Activated B cell treated with CpG ODN at 0.5 μM for 24 hours (primary cell): ENCODE results near the gene HSP90AB1. TPM values are rescaled to one million over a fixed set of nuclear protein-coding genes. Genes with fewer than 3 reads are reported as not detected.

Experiments used
- ATAC-seq: fragments of 200-7000 bp; cut with Tn5 transposase; one replicate; pipeline ENCODE4 v1.10.0; 2021; ENCODE audit warnings: low read depth, mild to moderate bottlenecking, moderate library complexity
- CTCF ChIA-PET: fragments of 350-600 bp; sonication (Branson Sonifier 250); formaldehyde crosslinking; loops from one replicate; lab custom pipeline; 2021; ENCODE audit warnings: antibody characterized with exemption; lab: Charles Lee
- POLR2A ChIA-PET: fragments of 350-600 bp; sonication (Branson Sonifier 250); formaldehyde crosslinking; loops from one replicate; lab custom pipeline; 2021; ENCODE audit warnings: antibody characterized with exemption; lab: Charles Lee
- DNase-seq: peaks from one replicate; pipeline ENCODE4 v3.0.0; 2022
- H3K27ac Mint-ChIP-seq: one replicate; pipeline ENCODE4 v1.8.0; 2020; ENCODE audit warnings: mixed read lengths
- H3K27me3 Mint-ChIP-seq: one replicate; pipeline ENCODE4 v1.8.0; 2021; ENCODE audit warnings: mixed read lengths
- H3K36me3 Mint-ChIP-seq: one replicate; pipeline ENCODE4 v1.8.0; 2021; ENCODE audit warnings: low read depth, mixed read lengths
- H3K4me1 Mint-ChIP-seq: one replicate; pipeline ENCODE4 v1.8.0; 2021; ENCODE audit warnings: mixed read lengths
- H3K4me3 Mint-ChIP-seq: one replicate; pipeline ENCODE4 v1.8.0; 2020; ENCODE audit warnings: mild to moderate bottlenecking, mixed read lengths
- H3K9me3 Mint-ChIP-seq: one replicate; pipeline ENCODE4 v1.8.0; 2020; ENCODE audit warnings: mixed read lengths
- CTCF ChIP-seq: fragments of 200-600 bp; IDR thresholded peaks from one replicate; pipeline ENCODE4 v1.8.0; 2022; ENCODE audit warnings: antibody characterized with exemption, mild to moderate bottlenecking
- intact Hi-C: fragments of 100-400 bp; cut with micrococcal nuclease; formaldehyde crosslinking; loops from one replicate; pipeline ENCODE4 v1.15.1; 2024
- total RNA-seq: library from RNA; stranded (reverse); gene quantifications from 2 replicates; pipeline ENCODE4 v1.2.3, GENCODE V29; 2022

Gene HSP90AB1
- total RNA-seq, 1 donor from 2014 or later: 1,222 TPM

GRCh38 chr6:44232676-44233566, 14.0 kb upstream of the HSP90AB1 start:
- H3K27me3 Mint-ChIP-seq: no peaks in the 10 kb centered on the region
- H3K9me3 Mint-ChIP-seq: no peaks in the 10 kb centered on the region
- H3K36me3 Mint-ChIP-seq: peaks cover 2% of the 10 kb centered on the region
- ChIA-PET POLR2A (interaction anchor here (0.6 kb wide), 2 partner anchors 709 to 1233 kb away, joined by 5 to 13 read pairs; no protein-coding TSS in a partner anchor), CTCF (interaction anchor here (1.1 to 1.5 kb wide), 2 partner anchors 13 to 64 kb away, joined by 3 to 5 read pairs; no protein-coding TSS in a partner anchor)
- TF ChIP-seq CTCF: no peak
- no peak for ATAC-seq
- H3K27ac Mint-ChIP-seq: no peak overlapping the region
- H3K4me1 Mint-ChIP-seq: peaks cover 10% of the 10 kb centered on the region
- H3K4me3 Mint-ChIP-seq: no peak overlapping the region
- intact Hi-C loops: no loop called here
- DNase-seq: no peak

- ATAC-seq: no peak
- CTCF ChIA-PET: interaction anchor here (1.1 to 5.1 kb wide), 5 partner anchors 12 to 65 kb away, joined by 3 to 31 read pairs (median 5); partner anchors contain the start of gene HSP90AB1
- Mint-ChIP-seq H3K4me3 (no peak overlapping the region), H3K27ac (no peak overlapping the region), H3K4me1 (peaks cover 16% of the 10 kb centered on the region), H3K27me3 (no peaks in the 10 kb centered on the region), H3K9me3 (no peaks in the 10 kb centered on the region), H3K36me3 (peaks cover 2% of the 10 kb centered on the region)
- no peak for DNase-seq
- POLR2A ChIA-PET: interaction anchor here (1.7 kb wide), 1 partner anchor 13 kb away, joined by 8 read pairs; the partner anchor contains the start of gene HSP90AB1
- intact Hi-C loops: no loop called here
- TF ChIP-seq CTCF: no peak
Measured at GRCh38 chr6:44233567-44234100, 13.3 kb upstream of the HSP90AB1 start.

GRCh38 chr6:44234101-44235025, 12.5 kb upstream of the HSP90AB1 start:
- TF ChIP-seq CTCF: no peak
- H3K9me3 Mint-ChIP-seq: no peaks in the 10 kb centered on the region
- DNase-seq (no peak), ATAC-seq (no peak)
- no peak overlapping the region for H3K4me3 Mint-ChIP-seq
- H3K4me1 Mint-ChIP-seq: peaks cover 17% of the 10 kb centered on the region
- ChIA-PET CTCF (interaction anchor here (1.3 to 5.1 kb wide), 5 partner anchors 12 to 65 kb away, joined by 5 to 31 read pairs (median 5); partner anchors contain the start of genes HSP90AB1 and SLC35B2), POLR2A (interaction anchor here (1.0 to 1.7 kb wide), 3 partner anchors 10 to 13 kb away, joined by 3 to 8 read pairs (median 4); partner anchors contain the start of gene HSP90AB1)
- intact Hi-C loops: no loop called here
- H3K27ac Mint-ChIP-seq: no peak overlapping the region
- no peaks in the 10 kb centered on the region for H3K27me3 Mint-ChIP-seq
- peaks cover 2% of the 10 kb centered on the region for H3K36me3 Mint-ChIP-seq

DNA sequence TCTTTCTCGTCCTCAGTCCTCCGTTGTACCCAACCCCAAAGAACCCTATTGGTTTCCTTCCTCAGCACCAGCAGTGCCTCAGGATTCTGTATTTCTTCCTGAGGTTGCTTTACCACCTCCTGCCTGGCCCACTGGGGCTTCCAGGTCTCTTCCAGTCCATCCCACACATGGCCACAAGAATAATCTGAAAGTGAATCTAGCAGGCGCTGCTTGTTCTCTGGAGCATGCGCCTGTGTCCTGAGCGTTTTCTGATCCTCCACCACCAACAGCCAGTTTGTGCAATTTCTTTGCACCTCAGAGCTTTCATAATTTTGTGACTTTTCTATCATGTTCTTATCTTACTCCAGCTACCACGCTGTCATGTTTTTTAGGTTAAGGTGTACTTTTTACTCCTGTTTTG, 11.6 kb upstream of the HSP90AB1 start:
- Mint-ChIP-seq H3K27ac (no peak overlapping the region), H3K4me3 (no peak overlapping the region), H3K4me1 (peaks cover 17% of the 10 kb centered on the region), H3K36me3 (peaks cover 2% of the 10 kb centered on the region), H3K27me3 (no peaks in the 10 kb centered on the region), H3K9me3 (no peaks in the 10 kb centered on the region)
- no peak for DNase-seq
- CTCF ChIA-PET: interaction anchor here (1.3 to 5.1 kb wide), 7 partner anchors 9 to 63 kb away, joined by 4 to 31 read pairs (median 5); partner anchors contain the start of genes HSP90AB1 and SLC35B2
- ATAC-seq: no peak
- POLR2A ChIA-PET: interaction anchor here (0.6 to 1.7 kb wide), 4 partner anchors 9 to 73 kb away, joined by 3 to 8 read pairs (median 4); partner anchors contain the start of gene HSP90AB1
- intact Hi-C loops: no loop called here
- no peak for TF ChIP-seq CTCF
